Suppressor macrophage treated with lipopolysaccharide for 4 hours (primary cell): ENCODE data around the gene ITIH5.

ENCODE experiments used
- DNase-seq: peaks from one replicate; pipeline ENCODE4 v3.0.0-alpha.2; 2020

Gene ITIH5

GRCh38 chr10:7544203-7544602 is 122.6 kb downstream of the ITIH5 start:
- DNase-seq: no peak

- no peak for DNase-seq
Measured at GRCh38 chr10:7542189-7542914, 124.4 kb downstream of the ITIH5 start.

DNA sequence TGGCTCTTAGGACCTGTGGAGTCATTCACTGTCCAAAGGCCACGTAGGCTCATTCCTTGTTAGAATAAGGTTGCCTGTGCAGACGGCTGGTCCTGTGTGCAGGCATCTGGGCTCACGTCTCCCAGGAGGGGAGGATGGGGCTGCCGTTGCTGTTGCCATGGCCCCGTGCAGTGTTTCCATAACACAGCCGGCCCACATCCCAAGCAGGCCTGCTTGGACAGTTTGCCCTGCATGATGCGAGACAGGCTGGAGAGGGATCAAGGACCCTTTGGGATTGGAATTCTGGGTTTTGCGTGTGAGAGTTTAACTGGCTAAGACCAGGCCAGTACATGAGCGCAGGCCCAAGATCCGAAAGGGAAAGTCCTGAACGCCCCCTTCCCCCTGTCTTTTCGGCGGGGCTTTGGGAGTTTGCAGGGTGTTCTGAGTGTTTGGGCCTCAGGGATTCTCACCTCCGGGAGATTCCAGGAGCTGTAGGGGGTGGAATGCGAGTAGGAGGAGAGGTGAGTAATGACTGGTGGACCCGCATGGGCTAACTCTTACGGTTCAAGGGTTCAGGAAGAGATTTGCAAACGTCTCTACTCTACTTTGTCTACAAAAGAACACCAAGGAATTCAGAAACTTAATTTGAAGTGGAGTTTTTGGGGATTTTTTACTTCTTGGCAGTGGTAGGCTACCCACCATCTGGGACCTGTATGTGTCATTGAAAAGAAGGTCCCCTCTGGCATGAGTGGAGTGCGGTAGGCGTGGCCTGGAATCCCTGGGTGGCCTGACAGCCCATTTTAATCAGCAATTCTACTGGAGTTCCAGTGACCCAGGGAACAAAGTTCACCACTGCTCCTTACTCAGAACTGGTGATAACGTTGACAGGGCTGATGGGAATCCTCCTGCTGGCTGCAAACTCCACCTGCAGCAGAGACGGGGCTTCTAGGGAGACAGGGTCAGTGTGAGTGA is 125.4 kb downstream of the ITIH5 start:
- no peak for DNase-seq

GRCh38 chr10:7538970-7539654 is 127.7 kb downstream of the ITIH5 start:
- DNase-seq: no peak

DNA sequence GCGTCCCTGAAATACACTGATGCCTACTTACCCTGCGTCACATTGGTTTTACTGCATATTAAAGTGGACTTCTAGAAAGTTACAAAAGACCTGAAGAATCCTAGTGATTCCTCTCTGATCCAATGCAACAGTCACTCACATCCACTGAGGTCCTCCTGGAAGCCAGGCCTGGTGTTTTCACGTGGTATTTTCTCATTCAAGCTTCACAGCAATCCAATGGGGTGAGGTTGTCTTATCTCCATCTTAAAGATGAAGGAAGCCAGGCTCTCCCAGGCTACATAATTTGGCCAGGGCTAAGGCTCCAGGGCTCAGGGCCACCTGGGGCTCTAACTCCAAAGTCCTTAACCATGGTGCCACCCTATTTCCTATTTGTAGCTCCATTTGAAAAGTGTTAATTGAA is 129.6 kb downstream of the ITIH5 start:
- no peak for DNase-seq

GRCh38 chr10:7534480-7534852 is 132.3 kb downstream of the ITIH5 start:
- DNase-seq: no peak

- no peak for DNase-seq
Measured at GRCh38 chr10:7533657-7534479, 132.9 kb downstream of the ITIH5 start.

DNA sequence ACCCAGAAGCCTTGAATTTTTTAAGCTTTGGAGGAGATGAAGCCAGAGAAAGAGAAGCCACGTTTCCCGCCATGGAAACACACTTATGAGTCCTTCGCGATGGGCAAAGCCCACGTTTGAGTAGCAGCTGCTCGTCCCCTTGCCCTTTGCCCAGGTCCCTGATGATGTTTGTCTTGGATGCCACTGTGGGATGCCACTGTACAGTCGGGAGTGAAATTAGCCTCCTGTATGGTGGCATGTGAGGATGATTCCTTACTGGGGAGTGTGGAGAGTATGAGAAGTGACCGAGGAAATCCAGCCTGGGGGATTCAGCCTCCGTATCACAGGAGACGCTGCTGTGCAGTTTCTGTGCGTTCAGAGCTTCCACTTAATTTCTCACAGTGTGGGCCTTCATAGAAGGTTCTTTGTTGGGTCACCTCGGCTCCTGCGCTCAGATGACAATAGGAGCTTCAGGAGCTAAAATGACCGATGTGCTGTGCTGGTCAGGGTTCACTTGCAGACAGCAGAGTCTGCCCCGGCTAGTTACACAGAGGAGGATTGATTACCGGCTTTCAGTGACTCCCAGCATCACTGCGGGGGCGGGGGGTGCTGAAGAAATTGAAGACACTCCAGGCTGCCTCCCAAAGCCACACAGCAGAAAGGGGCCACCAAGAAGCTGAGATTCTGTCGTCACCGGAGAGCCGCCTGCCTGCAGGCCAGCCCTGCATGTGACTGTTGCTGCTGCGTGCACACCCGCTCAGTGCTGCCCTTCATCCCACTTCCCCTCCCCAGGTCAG is 133.9 kb downstream of the ITIH5 start:
- no peak for DNase-seq

DNA sequence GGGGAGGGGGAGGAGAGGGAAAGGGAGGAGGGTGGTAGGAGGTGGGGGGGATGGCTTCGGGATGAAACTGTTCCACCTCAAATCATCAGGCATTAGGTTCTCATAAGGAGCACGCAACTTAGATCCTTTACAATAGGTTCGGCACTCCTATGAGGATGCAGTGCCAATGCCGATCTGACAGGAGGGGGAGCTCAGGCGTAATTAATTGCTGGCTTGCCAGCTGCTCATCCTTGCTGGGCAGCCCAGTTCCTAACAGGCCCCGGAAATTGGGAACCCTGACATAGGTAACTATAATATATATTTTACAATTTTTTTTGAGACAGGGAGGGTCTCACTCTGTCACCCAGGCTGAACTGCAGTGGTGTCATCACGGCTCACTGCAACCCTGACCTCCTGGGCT is 137.1 kb downstream of the ITIH5 start:
- no peak for DNase-seq

- DNase-seq: no peak
Measured at GRCh38 chr10:7527468-7527867, 139.3 kb downstream of the ITIH5 start.

- no peak for DNase-seq
Measured at GRCh38 chr10:7526017-7526400, 140.8 kb downstream of the ITIH5 start.

DNA sequence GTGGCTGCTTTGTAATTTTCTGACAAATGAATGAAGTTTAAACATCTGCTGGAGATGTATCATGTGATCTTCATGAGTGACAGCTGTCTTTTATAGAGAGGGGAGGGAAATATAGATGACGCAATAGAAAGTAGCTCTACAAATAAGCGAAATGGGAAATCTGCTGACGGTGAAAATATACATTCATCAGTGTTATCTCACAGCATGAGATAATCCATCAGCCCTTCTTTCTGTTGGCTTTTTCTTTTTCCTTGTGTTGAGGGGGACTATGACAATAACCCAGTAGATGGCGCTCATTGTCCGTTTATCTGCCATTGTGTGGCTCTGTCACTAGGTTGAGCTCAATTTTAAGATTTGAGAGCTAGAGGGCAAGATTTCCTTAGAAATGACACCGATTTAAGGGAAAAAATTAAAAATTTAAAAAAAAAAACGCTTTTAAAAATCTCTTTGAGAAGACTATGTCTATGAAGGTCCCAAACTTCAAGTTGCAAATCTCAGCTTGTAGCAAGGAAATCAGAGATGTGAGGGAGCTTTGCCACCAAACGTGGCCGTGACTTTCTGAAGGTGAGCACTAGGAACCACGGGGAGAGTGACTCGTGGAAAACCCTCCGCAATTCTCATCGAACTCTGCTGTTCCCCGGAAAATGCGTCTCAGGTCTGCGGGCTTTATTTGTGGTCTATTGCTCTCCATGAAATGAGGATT is 141.3 kb downstream of the ITIH5 start:
- DNase-seq: peak; percentile 83

- no peak for DNase-seq
Measured at GRCh38 chr10:7523656-7524055, 143.1 kb downstream of the ITIH5 start.

DNA sequence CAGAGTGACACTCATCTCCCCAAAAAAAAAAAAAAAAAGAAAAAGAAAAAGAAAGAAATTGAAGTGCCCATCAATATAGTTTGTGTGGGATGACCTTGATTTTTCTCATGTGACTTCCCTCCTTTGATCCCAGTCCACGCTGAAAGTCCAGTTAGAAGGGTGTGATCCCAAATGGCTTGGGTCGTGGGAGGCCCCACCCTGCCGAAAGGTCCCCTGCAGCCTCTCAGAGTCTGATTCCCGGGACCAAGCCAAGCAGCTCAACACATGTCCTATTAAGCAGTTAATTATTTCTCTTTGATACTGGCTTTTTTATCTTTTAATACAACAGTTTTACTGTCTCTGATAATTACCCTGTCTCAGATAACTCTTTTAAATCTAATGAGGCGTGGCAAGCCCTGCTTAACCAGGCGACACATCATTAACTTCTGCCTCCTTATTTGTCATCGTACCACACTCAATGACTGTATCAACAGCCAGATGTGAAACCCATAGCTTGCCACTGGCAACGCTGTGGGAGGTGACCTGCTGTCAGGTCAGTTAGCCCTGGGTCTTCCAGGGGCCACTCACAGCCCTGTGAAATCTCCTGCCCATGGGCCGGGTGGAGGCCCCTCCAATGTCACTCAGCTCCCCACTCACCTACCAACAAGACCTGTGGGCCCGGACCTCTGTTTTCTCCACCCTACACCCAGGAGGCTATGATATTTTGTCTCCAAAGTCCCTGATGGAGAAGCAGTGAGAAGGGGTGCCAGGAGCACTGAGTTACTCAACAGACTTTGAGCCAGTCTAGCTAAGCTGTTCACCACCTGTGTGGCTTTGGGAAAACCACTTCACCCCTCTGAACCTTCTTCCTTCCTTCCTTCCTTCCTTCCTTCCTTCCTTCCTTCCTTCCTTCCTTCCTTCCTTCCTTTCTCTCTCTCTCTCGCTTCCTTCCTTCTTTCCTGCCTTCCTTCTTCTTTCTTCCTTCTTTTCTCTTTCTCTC is 146.0 kb downstream of the ITIH5 start:
- DNase-seq: no peak

DNA sequence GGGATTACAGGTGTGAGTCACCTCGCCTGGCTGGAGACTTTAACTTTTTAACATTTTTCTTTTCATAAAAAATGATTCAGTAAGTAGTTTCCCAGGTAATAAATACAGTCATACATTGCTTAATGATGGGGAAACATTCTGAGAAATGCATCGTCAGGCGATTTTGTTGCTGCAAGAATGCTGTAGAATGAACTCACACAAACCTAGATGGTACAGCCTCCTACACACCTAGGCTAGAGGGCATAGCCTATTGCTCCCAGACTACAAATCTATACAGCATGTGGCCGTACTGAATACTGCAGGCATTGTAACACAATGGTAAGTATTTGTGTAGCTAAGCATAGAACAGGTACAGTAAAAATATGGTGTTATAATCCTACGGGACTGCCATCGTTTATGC is 147.4 kb downstream of the ITIH5 start:
- DNase-seq: no peak

- no peak for DNase-seq
Measured at GRCh38 chr10:7518693-7519092, 148.1 kb downstream of the ITIH5 start.

- no peak for DNase-seq
Measured at GRCh38 chr10:7515439-7515838, 151.3 kb downstream of the ITIH5 start.

DNA sequence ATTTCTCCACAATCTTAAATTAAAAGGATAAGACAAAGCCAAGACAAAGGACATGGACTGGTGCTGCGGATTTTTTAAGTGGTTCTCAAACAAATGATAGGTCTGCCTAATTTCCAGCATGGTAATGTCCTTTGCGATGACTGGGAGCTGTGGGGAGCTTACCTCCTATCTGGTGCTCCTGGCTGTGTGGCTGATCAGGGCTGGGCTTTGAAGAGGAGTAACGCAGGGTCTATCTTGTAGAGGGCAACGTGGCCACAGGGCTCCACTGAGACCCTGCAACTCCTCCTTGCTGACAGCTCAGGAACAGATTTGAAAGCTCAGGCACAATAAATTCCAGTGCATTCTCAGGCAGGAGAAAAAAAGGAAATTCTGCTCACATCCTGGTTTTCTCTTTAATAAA is 152.8 kb downstream of the ITIH5 start:
- DNase-seq: no peak

DNA sequence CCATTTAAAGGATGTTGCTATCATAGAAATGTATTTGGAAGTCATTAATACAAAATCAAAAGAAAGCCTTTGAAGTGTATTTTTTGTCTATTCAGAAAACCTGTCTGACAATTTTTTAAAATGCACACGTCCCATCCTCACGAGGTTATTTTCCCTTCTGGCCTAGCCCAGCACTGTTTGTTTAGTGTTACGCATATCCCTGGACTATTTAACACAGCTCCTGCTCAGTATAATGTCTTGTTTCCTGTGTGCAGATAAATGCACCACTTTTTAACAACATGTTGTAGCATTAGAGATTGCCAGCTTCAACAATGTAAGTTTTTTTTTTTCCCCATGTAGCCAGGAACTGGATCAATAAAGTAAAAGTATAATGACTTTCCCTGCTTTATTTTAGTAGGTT is 153.3 kb downstream of the ITIH5 start:
- no peak for DNase-seq

DNA sequence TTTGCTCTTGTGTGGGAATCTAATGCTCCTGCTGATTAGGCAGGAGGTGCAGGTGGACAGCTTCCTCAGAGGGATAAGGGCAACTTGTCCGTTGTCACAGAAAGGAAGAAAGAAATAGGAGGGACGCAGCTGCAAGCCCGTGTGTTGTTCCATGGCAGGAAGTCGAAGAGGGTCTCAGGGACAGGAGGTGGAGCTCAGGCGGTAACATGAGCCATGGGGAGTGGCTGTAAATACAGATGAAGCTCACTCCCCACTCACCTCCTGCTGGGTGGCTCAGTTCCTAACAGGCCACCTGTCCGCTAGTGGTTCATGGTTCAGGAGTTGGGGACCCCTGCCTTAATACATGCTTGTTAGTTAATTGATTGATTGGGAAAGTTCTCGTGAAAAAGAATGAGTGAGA is 154.3 kb downstream of the ITIH5 start:
- no peak for DNase-seq
